CD4-positive, alpha-beta T cell (primary cell): Measurements from ENCODE around the gene MACROD2. TPM values are rescaled to one million over a fixed set of nuclear protein-coding genes. Genes with fewer than 3 reads are reported as not detected.

Experiments used
- ATAC-seq: fragments of 200-7000 bp; cut with Tn5 transposase; one replicate; pipeline ENCODE4 v1.10.0; 2022; ENCODE audit warnings: mild to moderate bottlenecking; ENCODE audit not compliant: poor library complexity
- CTCF ChIA-PET: fragments of 350-600 bp; sonication (Branson Sonifier 250); formaldehyde crosslinking; loops from one replicate; lab custom pipeline; 2021; ENCODE audit warnings: antibody characterized with exemption, inconsistent platforms; lab: Charles Lee
- POLR2A ChIA-PET: fragments of 350-600 bp; sonication (Branson Sonifier 250); formaldehyde crosslinking; loops from one replicate; lab custom pipeline; 2021; ENCODE audit warnings: antibody characterized with exemption, inconsistent platforms; lab: Charles Lee
- DNase-seq, 14 experiments: peaks; one replicate each; pipeline ENCODE4 v3.0.0-alpha.2; 2013 to 2020; ENCODE audit warnings: mixed read lengths in 2 of 14
- H3K27ac ChIP-seq, 2 donors: one replicate each; pipeline versions ENCODE4 v1.5.1 to v1.7.0; 2013; ENCODE audit warnings: low read length in 2 of 2, low read depth in 1 of 2, mild to moderate bottlenecking in 1 of 2
- H3K27me3 ChIP-seq, 2 experiments: 1 replicate in 1 of 2; 2 replicates in 1 of 2; pipeline versions ENCODE4 v1.6.1 to v1.7.0; 2013; ENCODE audit warnings: low read length in 2 of 2, control low read depth in 1 of 2, mild to moderate bottlenecking in 1 of 2, moderate library complexity in 1 of 2; ENCODE audit not compliant: insufficient read depth in 2 of 2, control insufficient read depth in 1 of 2
- H3K36me3 ChIP-seq: one replicate; pipeline ENCODE4 v1.6.1; 2013; ENCODE audit warnings: low read length, control low read depth; ENCODE audit not compliant: insufficient read depth
- H3K4me1 ChIP-seq: one replicate; pipeline ENCODE4 v1.6.1; 2013; ENCODE audit warnings: low read length, control low read depth; ENCODE audit not compliant: insufficient read depth
- H3K4me3 ChIP-seq: one replicate; pipeline ENCODE4 v1.5.1; 2013; ENCODE audit warnings: mild to moderate bottlenecking, low read length, moderate library complexity
- H3K9me3 ChIP-seq, 2 experiments: 1 replicate in 1 of 2; 2 replicates in 1 of 2; pipeline versions ENCODE4 v1.6.1 to v1.7.0; 2013; ENCODE audit warnings: low read length in 2 of 2, mild to moderate bottlenecking in 2 of 2, control low read depth in 1 of 2, moderate library complexity in 1 of 2; ENCODE audit not compliant: control insufficient read depth in 1 of 2, insufficient read depth in 1 of 2
- H3K27ac Mint-ChIP-seq: one replicate; pipeline ENCODE4 v1.8.0; 2020; ENCODE audit warnings: mixed read lengths
- H3K27me3 Mint-ChIP-seq: one replicate; pipeline ENCODE4 v1.8.0; 2021; ENCODE audit warnings: mixed read lengths
- H3K36me3 Mint-ChIP-seq: one replicate; pipeline ENCODE4 v1.8.0; 2021; ENCODE audit warnings: low read depth, mixed read lengths
- H3K4me1 Mint-ChIP-seq: one replicate; pipeline ENCODE4 v1.8.0; 2021; ENCODE audit warnings: low read depth, mixed read lengths
- H3K4me3 Mint-ChIP-seq: one replicate; pipeline ENCODE4 v1.8.0; 2020; ENCODE audit warnings: mild to moderate bottlenecking, mixed read lengths
- H3K9me3 Mint-ChIP-seq: one replicate; pipeline ENCODE4 v1.8.0; 2020; ENCODE audit warnings: mixed read lengths
- intact Hi-C, 2 experiments: fragments of 100-400 bp; cut with DNase I in 1 of 2; cut with micrococcal nuclease in 1 of 2; formaldehyde crosslinking; loops; one replicate each; pipeline versions ENCODE4 v1.15.1 to v1.9.0; 2023 to 2025; cut with DNase I, micrococcal nuclease
- total RNA-seq, 174 experiments: library from RNA in 2 of 174; stranded (reverse) in 2 of 174; gene quantifications; one replicate each; pipeline ENCODE4 v1.2.3 and lab custom pipeline; 2021 to 2026
- TF ChIP-seq, protein P1 (sequence below): fragments of 200-600 bp; IDR thresholded peaks from one replicate; pipeline ENCODE4 v1.8.0; 2022; ENCODE audit warnings: antibody characterized with exemption, mild to moderate bottlenecking

Gene MACROD2
- total RNA-seq, 2 experiments from 2014 or later, result not detected

DNA sequence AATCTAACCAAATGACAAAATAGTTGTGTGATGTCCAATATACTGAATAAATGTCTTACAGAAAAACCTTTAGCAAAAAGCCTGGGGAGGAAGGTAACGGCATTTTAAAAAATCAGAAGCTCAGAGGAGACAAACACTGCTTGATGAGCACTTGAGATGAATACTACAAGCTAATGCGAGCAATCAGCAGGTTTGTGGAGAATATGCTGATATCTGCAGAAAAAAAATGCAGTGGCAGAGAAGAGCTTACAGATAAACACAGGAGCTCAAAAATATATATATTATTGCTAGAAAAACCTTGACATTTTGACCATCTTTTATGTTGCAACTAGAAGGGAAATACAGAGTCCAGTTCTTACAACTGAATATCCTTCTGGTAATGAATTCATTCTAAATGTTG lies 1605.2 kb downstream of the MACROD2 start:
- H3K4me3 ChIP-seq, result no peak overlapping the region
- Mint-ChIP-seq H3K27ac (no peak overlapping the region), H3K36me3 (no peaks in the 10 kb centered on the region), H3K4me1 (no peaks in the 10 kb centered on the region), H3K27me3 (no peaks in the 10 kb centered on the region), H3K9me3 (peaks cover 4% of the 10 kb centered on the region), H3K4me3 (no peak overlapping the region)
- H3K27me3 ChIP-seq, result no peaks in the 10 kb centered on the region
- H3K9me3 ChIP-seq, result peaks cover 0 to 5% of the 10 kb centered on the region in 2 experiments
- ChIA-PET POLR2A (no interaction called here), CTCF (no interaction called here)
- no peak overlapping the region for H3K27ac ChIP-seq
- TF ChIP-seq, protein P1, sequence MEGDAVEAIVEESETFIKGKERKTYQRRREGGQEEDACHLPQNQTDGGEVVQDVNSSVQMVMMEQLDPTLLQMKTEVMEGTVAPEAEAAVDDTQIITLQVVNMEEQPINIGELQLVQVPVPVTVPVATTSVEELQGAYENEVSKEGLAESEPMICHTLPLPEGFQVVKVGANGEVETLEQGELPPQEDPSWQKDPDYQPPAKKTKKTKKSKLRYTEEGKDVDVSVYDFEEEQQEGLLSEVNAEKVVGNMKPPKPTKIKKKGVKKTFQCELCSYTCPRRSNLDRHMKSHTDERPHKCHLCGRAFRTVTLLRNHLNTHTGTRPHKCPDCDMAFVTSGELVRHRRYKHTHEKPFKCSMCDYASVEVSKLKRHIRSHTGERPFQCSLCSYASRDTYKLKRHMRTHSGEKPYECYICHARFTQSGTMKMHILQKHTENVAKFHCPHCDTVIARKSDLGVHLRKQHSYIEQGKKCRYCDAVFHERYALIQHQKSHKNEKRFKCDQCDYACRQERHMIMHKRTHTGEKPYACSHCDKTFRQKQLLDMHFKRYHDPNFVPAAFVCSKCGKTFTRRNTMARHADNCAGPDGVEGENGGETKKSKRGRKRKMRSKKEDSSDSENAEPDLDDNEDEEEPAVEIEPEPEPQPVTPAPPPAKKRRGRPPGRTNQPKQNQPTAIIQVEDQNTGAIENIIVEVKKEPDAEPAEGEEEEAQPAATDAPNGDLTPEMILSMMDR, result no peak
- intact Hi-C loops, result no loop called here
- DNase-seq, result no peak
- no peak for ATAC-seq
- H3K36me3 ChIP-seq, result no peaks in the 10 kb centered on the region
- H3K4me1 ChIP-seq, result no peaks in the 10 kb centered on the region

DNA sequence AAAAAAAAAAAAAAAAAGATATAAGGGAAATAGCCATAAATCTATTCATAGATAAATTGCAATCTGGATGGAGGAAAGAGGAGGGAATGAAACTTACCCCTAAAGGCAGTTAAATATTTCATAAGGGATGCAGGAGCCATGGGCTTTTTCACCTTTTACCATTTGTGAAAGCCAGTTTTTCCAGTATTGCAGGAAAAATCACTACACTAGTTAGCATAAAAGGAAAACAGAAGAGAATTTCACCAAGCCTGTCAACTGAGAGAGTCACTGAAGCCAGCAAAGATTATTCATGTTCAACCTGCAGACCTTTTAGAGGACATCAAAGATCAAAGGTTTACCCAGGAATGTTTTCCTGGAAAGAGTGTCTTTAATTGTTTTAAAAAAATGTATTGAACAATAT lies 1608.2 kb downstream of the MACROD2 start:
- intact Hi-C loops, result no loop called here
- ChIA-PET CTCF (no interaction called here), POLR2A (no interaction called here)
- H3K36me3 ChIP-seq, result no peaks in the 10 kb centered on the region
- H3K27me3 Mint-ChIP-seq, result no peaks in the 10 kb centered on the region
- H3K36me3 Mint-ChIP-seq, result no peaks in the 10 kb centered on the region
- H3K27ac Mint-ChIP-seq, result no peak overlapping the region
- H3K4me1 ChIP-seq, result no peaks in the 10 kb centered on the region
- H3K27me3 ChIP-seq, result no peaks in the 10 kb centered on the region
- H3K9me3 ChIP-seq, result peaks cover 0 to 5% of the 10 kb centered on the region in 2 experiments
- peaks cover 4% of the 10 kb centered on the region for H3K9me3 Mint-ChIP-seq
- H3K4me3 ChIP-seq, result no peak overlapping the region
- TF ChIP-seq, protein P1, result no peak
- ATAC-seq (no peak), DNase-seq (no peak)
- no peaks in the 10 kb centered on the region for H3K4me1 Mint-ChIP-seq
- no peak overlapping the region for H3K4me3 Mint-ChIP-seq
- no peak overlapping the region for H3K27ac ChIP-seq

DNA sequence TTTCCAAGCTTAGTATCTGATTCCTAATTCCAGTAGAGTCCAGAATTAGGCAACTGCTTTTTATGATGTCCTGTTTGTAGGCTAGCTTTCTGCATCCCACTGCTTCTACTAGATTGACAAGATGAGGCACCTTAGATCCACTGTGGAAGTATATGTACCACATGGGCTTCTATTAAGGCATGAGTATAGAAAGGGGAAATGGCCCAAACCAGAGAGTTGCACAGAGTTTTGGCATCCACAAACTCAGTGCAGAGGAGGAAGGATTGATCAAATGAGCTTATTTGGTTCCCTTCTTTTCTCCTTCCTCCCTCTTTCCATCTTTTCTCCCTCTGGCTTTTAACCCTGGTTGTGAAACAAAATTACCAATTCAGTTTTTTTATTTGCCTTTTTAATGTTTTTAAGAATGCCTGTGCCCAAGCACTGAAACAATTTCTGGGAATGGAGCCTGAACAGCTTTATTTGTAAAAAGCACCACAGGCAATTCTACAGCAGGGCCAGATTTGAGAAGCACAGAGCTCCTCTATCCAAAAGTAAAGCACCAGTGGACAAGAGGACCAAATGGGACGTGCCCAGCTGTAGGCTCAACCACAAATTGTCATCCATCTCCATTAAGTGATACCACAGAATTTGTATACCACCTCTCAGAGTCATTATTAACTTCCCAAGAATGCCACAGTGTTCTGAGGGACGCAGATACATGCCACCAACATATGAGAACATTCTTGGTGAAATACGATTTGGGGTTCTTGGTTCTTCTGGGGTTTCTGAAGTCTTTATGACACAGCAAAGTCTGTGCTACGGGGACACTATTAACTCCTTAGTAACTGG lies 1608.9 kb downstream of the MACROD2 start:
- ChIA-PET CTCF (interaction anchor here (0.6 kb wide), 1 partner anchor 1522 kb away, joined by 4 read pairs; no protein-coding TSS in a partner anchor), POLR2A (no interaction called here)
- DNase-seq (no peak), ATAC-seq (no peak)
- Histone ChIP-seq H3K9me3 (peaks cover 0 to 1% of the 10 kb centered on the region in 2 experiments), H3K27me3 (no peaks in the 10 kb centered on the region), H3K4me1 (no peaks in the 10 kb centered on the region), H3K27ac (no peak overlapping the region), H3K36me3 (no peaks in the 10 kb centered on the region), H3K4me3 (no peak overlapping the region)
- Mint-ChIP-seq H3K9me3 (peaks cover 6% of the 10 kb centered on the region), H3K4me3 (no peak overlapping the region), H3K27me3 (no peaks in the 10 kb centered on the region), H3K36me3 (no peaks in the 10 kb centered on the region), H3K4me1 (no peaks in the 10 kb centered on the region), H3K27ac (no peak overlapping the region)
- TF ChIP-seq, protein P1, result no peak
- intact Hi-C loops, result no loop called here
